ENCODE measurements around the gene SH3TC1.

The SH3TC1 gene

DNA sequence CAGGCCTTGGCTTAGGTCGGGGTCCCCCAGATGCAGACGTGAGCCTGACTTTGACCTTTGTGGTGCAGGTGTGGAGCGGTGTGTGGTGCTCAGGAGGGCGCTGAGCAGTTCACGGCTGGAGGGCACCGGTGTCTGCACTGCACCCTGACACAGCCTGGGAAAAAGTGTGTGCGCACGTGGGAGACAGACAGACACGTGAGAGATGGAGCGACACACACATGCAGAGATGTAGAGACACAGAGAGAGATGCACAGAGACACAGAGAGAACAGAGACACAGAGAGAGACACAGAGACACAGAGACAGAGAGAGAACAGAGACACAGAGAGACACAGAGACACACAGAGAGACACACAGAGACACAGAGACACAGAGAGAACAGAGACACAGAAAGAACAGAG, 64.3 kb downstream of the SH3TC1 start:
- TF ChIP-seq, protein P1, sequence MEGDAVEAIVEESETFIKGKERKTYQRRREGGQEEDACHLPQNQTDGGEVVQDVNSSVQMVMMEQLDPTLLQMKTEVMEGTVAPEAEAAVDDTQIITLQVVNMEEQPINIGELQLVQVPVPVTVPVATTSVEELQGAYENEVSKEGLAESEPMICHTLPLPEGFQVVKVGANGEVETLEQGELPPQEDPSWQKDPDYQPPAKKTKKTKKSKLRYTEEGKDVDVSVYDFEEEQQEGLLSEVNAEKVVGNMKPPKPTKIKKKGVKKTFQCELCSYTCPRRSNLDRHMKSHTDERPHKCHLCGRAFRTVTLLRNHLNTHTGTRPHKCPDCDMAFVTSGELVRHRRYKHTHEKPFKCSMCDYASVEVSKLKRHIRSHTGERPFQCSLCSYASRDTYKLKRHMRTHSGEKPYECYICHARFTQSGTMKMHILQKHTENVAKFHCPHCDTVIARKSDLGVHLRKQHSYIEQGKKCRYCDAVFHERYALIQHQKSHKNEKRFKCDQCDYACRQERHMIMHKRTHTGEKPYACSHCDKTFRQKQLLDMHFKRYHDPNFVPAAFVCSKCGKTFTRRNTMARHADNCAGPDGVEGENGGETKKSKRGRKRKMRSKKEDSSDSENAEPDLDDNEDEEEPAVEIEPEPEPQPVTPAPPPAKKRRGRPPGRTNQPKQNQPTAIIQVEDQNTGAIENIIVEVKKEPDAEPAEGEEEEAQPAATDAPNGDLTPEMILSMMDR (IDR thresholded peaks at IDR 0.05; ENCODE audit: insufficient read depth, low read depth, low read length, missing control alignments) = no peak
- no peak for DNase-seq (ENCODE audit: low read depth)
- H3K4me3 ChIP-seq (ENCODE audit: low read length) = no peak overlapping the region

- no peak for DNase-seq (ENCODE audit: low read depth)
- no peak overlapping the region for H3K4me3 ChIP-seq (ENCODE audit: low read length)
- TF ChIP-seq, protein P1 (IDR thresholded peaks at IDR 0.05; ENCODE audit: insufficient read depth, low read depth, low read length, missing control alignments) = no peak
Observed at GRCh38 chr4:8264106-8264505, 65.0 kb downstream of the SH3TC1 start.

DNA sequence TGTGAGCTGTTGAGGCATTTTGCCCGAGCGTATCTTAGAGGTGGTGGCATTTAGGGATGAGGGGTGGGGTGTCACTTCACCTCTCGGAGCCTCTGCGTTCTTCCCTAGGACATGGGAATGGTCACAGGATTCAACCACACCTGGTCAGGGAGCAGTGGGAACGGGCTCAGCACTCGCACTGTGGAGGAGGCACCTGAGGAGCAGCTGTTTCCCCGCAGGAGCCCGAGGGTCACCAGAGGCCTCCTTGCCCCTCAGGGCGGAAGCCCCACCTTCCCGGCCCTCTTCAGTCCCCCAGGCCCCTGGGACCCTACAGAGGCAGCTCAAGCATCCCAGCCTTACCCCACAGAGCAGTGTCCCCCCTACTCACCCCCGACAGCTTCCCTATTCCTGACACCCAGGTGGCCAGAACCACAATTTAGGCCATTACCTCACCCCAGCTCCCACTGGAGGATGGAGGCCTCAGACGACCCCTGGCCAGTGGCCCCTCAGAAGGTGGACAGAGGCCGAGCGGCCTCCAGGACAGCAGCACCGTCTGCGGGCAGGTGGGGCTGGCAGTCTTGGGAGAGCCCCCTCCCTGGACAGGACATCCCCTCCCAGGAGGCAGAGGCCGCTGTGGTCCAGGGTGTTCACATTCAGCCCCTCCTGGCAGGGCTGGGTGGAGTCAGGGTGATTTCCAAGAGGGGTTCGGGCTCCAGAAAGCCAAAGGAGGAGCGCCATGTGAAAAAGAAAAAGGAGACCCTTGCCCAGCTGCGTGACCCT, 66.3 kb downstream of the SH3TC1 start:
- H3K4me3 ChIP-seq (ENCODE audit: low read length) = no peak overlapping the region
- no peak for DNase-seq (ENCODE audit: low read depth)
- TF ChIP-seq, protein P1 (IDR thresholded peaks at IDR 0.05; ENCODE audit: insufficient read depth, low read depth, low read length, missing control alignments) = no peak

DNA sequence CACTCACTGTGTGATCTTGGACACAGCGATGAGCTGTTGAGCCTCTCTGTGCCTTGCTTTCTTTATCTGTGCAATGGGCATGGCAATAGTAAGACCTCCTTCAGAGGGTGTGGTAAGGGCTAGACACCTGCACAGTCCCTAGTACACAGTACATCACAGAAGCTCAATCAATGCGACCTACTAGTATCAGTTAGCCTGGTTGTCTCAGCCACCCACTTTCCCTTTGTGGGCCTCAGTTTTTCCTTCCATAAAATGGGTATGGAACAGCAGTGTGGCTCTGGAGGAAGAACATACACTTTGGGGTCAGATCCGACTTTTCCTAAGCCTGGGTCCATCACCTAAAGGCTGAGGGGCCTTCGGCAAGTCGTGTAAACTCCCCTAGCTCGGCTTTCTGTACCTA, 67.0 kb downstream of the SH3TC1 start:
- no peak overlapping the region for H3K4me3 ChIP-seq (ENCODE audit: low read length)
- DNase-seq (ENCODE audit: low read depth) = no peak
- TF ChIP-seq, protein P1 (IDR thresholded peaks at IDR 0.05; ENCODE audit: insufficient read depth, low read depth, low read length, missing control alignments) = no peak

DNA sequence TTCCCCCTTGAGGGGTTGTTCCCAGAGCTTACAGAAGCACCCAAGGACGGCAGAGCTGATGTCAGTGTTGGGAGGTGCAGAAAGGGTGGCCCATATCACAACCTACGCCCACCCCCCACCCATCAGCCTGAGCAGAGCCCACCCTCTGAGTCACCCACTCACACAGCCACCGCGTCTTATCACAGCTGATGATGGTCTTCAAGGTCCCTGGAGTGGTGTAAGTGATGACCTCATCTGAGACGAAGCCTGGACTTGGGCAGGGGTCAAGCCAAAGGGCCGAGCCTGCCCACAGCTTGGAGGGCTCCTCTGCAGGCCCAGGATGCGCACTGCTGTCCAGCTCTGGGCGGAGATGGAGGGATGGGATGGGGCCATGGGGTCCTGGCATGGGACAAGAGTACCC, 67.4 kb downstream of the SH3TC1 start:
- H3K4me3 ChIP-seq (ENCODE audit: low read length) = no peak overlapping the region
- DNase-seq (ENCODE audit: low read depth) = no peak
- TF ChIP-seq, protein P1 (IDR thresholded peaks at IDR 0.05; ENCODE audit: insufficient read depth, low read depth, low read length, missing control alignments) = no peak

GRCh38 chr4:8267077-8267476, 68.0 kb downstream of the SH3TC1 start:
- DNase-seq (ENCODE audit: low read depth) = peak; percentile 75
- TF ChIP-seq, protein P1 (IDR thresholded peaks at IDR 0.05; ENCODE audit: insufficient read depth, low read depth, low read length, missing control alignments) = peak; percentile 76
- no peak overlapping the region for H3K4me3 ChIP-seq (ENCODE audit: low read length)

DNA sequence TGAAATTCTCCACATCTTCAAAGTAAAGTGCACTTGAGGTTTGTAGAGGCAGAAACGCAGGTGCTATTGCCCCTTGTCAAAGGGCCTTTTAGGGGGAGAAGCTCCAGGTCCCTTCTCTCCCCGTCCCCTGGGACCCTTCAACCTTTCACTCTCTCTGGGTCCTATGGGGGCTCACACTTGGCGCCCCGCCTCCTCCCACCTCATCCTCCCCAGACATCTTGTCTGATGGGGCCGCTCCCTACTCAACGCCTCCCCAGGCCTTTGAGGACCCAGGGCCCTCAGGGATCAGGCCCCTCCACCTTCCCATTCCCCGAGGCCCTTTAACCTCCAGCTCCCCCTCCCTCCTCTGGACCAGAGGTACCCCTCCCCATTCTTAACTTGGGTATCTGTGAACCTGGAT, 69.1 kb downstream of the SH3TC1 start:
- TF ChIP-seq, protein P1 (IDR thresholded peaks at IDR 0.05; ENCODE audit: insufficient read depth, low read depth, low read length, missing control alignments) = no peak
- no peak for DNase-seq (ENCODE audit: low read depth)
- H3K4me3 ChIP-seq (ENCODE audit: low read length) = no peak overlapping the region

Measured in epithelial cell of esophagus (primary cell).